Sigmoid colon (tissue), 7 donors: Measurements from ENCODE around the gene EGLN1. TPM values are rescaled to one million over a fixed set of nuclear protein-coding genes. Genes with fewer than 3 reads are reported as not detected.

ENCODE experiments used
- DNase-seq: peaks from one replicate; pipeline ENCODE4 v3.0.0-alpha.2; 2019
- H3K27ac ChIP-seq, 4 donors: fragments of 200-600 bp; sonication (generic); one replicate each; pipeline ENCODE4 v1.5.1; 2016 to 2019; ENCODE audit warnings: mild to moderate bottlenecking in 1 of 4
- H3K27me3 ChIP-seq, 3 donors: fragments of 200-600 bp; sonication (generic); one replicate each; pipeline ENCODE4 v1.5.1; 2019; ENCODE audit warnings: mild to moderate bottlenecking in 1 of 3
- H3K36me3 ChIP-seq, 4 donors: fragments of 200-600 bp; sonication (generic); one replicate each; pipeline ENCODE4 v1.5.1; 2016 to 2019
- H3K4me1 ChIP-seq, 4 donors: fragments of 200-600 bp; sonication (generic); one replicate each; pipeline ENCODE4 v1.5.1; 2017 to 2019
- H3K4me3 ChIP-seq, 4 donors: fragments of 200-600 bp; sonication (generic); one replicate each; pipeline ENCODE4 v1.5.1; 2017 to 2019; ENCODE audit warnings: mild to moderate bottlenecking in 2 of 4, moderate library complexity in 1 of 4
- H3K9me3 ChIP-seq, 4 donors: fragments of 200-600 bp in 3 of 4; sonication (generic) in 3 of 4; one replicate each; pipeline versions ENCODE4 v1.5.1 to v1.6.1; 2013 to 2019
- CTCF ChIP-seq, 4 experiments: fragments of 450-650 bp in 3 of 4; fragments of 200-600 bp in 1 of 4; IDR thresholded peaks; one replicate each; pipeline ENCODE4 v1.5.1; 2016 to 2019; ENCODE audit warnings: antibody characterized with exemption in 4 of 4, mild to moderate bottlenecking in 3 of 4, moderate library complexity in 2 of 4
- EP300 ChIP-seq, 4 donors: sonication (generic); formaldehyde crosslinking; IDR thresholded peaks; one replicate each; pipeline ENCODE4 v1.6.1; 2017; ENCODE audit warnings: antibody characterized with exemption in 4 of 4
- POLR2A ChIP-seq, 2 donors: fragments of 450-650 bp; IDR thresholded peaks; one replicate each; pipeline ENCODE4 v1.6.1; 2016; ENCODE audit warnings: antibody characterized with exemption in 2 of 2, mild to moderate bottlenecking in 2 of 2, moderate library complexity in 2 of 2
- POLR2AphosphoS5 ChIP-seq, 4 donors: sonication (generic); formaldehyde crosslinking; IDR thresholded peaks; one replicate each; pipeline ENCODE4 v1.6.1; 2017; ENCODE audit warnings: antibody characterized with exemption in 4 of 4
- WGBS, 2 donors: extraction: QIAGEN DNeasy Blood & Tissue Kit; methylation state at CpG; one replicate each; pipeline ENCODE4 v1.1.7; 2013; 5-methylcytosine and 5-hydroxymethylcytosine counted together
- intact Hi-C: fragments of 100-400 bp; cut with DNase I; formaldehyde crosslinking; loops from one replicate; pipeline ENCODE4 v1.15.1; 2023
- polyA plus RNA-seq, 3 donors: library from polyadenylated mRNA; stranded (reverse); fragments of 200-250 nt; gene quantifications; one replicate each; pipeline ENCODE4 v1.2.3, GENCODE V29; 2013
- total RNA-seq, 4 donors: library from RNA; depleted of rRNA; stranded (reverse); fragments of >200 nt; gene quantifications; one replicate each; pipeline ENCODE4 v1.1.0, GENCODE V29; 2016
- donor health status: healthy with polysubstance abuse.
- donor health status: Bipolar disorder and iron deficiency.
- donor health status: healthy.

The EGLN1 gene
- total and polyA plus RNA-seq, 7 donors = 16.2 to 51.7 (median 37.8) TPM

GRCh38 chr1:231392389-231393131 lies 29.5 kb downstream of the EGLN1 start:
- Histone ChIP-seq H3K27me3 (no peaks in the 10 kb centered on the region), H3K4me3 (no peak overlapping the region), H3K27ac (peak overlapping the region in 2 of 4 donors; percentile 61 to 78), H3K4me1 (peaks cover 0 to 66% (median 41%) of the 10 kb centered on the region in 4 donors), H3K9me3 (no peaks in the 10 kb centered on the region), H3K36me3 (no peaks in the 10 kb centered on the region)
- DNase-seq = no peak
- TF ChIP-seq POLR2A (IDR thresholded peaks at IDR 0.05) = no peak
- no peak for TF ChIP-seq POLR2AphosphoS5 (IDR thresholded peaks at IDR 0.05)
- no peak for TF ChIP-seq EP300 (IDR thresholded peaks at IDR 0.05)
- no peak for TF ChIP-seq CTCF (IDR thresholded peaks at IDR 0.05)
- intact Hi-C loops = no loop called here
- 36 to 72% methylated on average over 1 of the region's 1 CpG for WGBS, 2 donors

GRCh38 chr1:231390071-231390470 lies 32.0 kb downstream of the EGLN1 start:
- no peaks in the 10 kb centered on the region for H3K9me3 ChIP-seq
- 63 to 70% methylated on average over 2 of the region's 2 CpGs for WGBS, 2 donors
- H3K4me1 ChIP-seq = peaks cover 0 to 62% (median 27%) of the 10 kb centered on the region in 4 donors
- no peaks in the 10 kb centered on the region for H3K36me3 ChIP-seq
- intact Hi-C loops = no loop called here
- TF ChIP-seq CTCF (IDR thresholded peaks at IDR 0.05) (no peak), POLR2AphosphoS5 (IDR thresholded peaks at IDR 0.05) (no peak), EP300 (IDR thresholded peaks at IDR 0.05) (no peak), POLR2A (IDR thresholded peaks at IDR 0.05) (no peak)
- H3K27ac ChIP-seq = no peak overlapping the region
- DNase-seq = no peak
- H3K4me3 ChIP-seq = no peak overlapping the region
- H3K27me3 ChIP-seq = no peaks in the 10 kb centered on the region

- H3K27me3 ChIP-seq = no peaks in the 10 kb centered on the region
- no peaks in the 10 kb centered on the region for H3K36me3 ChIP-seq
- TF ChIP-seq POLR2AphosphoS5 (IDR thresholded peaks at IDR 0.05) (no peak), CTCF (IDR thresholded peaks at IDR 0.05) (no peak), EP300 (IDR thresholded peaks at IDR 0.05) (no peak), POLR2A (IDR thresholded peaks at IDR 0.05) (no peak)
- WGBS, 2 donors = 93 to 95% methylated on average over 5 of the region's 5 CpGs
- no peak for DNase-seq
- no peaks in the 10 kb centered on the region for H3K9me3 ChIP-seq
- H3K4me1 ChIP-seq = peaks cover 0 to 66% (median 26%) of the 10 kb centered on the region in 4 donors
- H3K27ac ChIP-seq = no peak overlapping the region
- no peak overlapping the region for H3K4me3 ChIP-seq
- intact Hi-C loops = no loop called here
Measured at GRCh38 chr1:231387770-231388669, 34.1 kb downstream of the EGLN1 start.

GRCh38 chr1:231386466-231386865 lies 35.6 kb downstream of the EGLN1 start:
- H3K27ac ChIP-seq = no peak overlapping the region
- no peak for DNase-seq
- H3K36me3 ChIP-seq = no peaks in the 10 kb centered on the region
- H3K9me3 ChIP-seq = no peaks in the 10 kb centered on the region
- no peak overlapping the region for H3K4me3 ChIP-seq
- TF ChIP-seq CTCF (IDR thresholded peaks at IDR 0.05) = no peak
- no peak for TF ChIP-seq POLR2AphosphoS5 (IDR thresholded peaks at IDR 0.05)
- no peak for TF ChIP-seq POLR2A (IDR thresholded peaks at IDR 0.05)
- no peak for TF ChIP-seq EP300 (IDR thresholded peaks at IDR 0.05)
- H3K27me3 ChIP-seq = no peaks in the 10 kb centered on the region
- H3K4me1 ChIP-seq = peaks cover 0 to 78% (median 37%) of the 10 kb centered on the region in 4 donors
- intact Hi-C loops = no loop called here
